ENCODE data around the gene CCDC181. TPM values are rescaled to one million over a fixed set of nuclear protein-coding genes. Genes with fewer than 3 reads are reported as not detected.

The CCDC181 gene
- total RNA-seq, 1 experiment from 2014 or later = 2.9 TPM

DNA sequence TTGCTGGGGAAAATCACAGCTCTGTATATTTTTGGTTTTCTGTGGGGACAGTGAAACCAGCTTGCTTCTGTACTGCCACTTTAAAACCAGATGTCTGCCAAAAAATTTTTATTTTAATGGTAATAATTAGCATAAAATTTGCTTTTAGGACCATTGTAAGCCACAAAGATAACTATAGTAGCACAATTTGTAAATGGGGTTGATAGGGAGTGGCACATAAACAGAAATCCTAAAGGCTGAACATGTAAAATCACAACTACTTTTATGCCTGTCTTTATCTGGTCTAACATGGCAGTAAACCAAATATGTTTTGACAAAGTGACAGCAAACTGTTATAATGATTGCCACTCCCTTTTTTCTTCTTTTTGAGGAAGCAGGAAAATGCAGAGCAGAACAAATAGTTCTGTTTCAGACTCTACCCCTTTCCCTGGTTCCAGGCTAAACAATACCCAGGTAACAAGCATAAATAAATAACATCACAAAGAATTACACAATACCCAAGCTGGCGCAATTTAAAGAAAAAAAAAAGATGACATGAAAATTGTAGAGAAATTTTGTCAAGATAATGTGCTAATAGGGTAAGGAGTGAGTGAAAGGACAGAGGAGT is 24.0 kb upstream of the CCDC181 start:
- Histone ChIP-seq H3K4ac (ENCODE audit: low read depth, low read length) (no peak overlapping the region), H4K8ac (replicated peaks; ENCODE audit: insufficient read length, low read depth, low read length) (no peak overlapping the region), H3K79me2 (ENCODE audit: insufficient read depth, low read length) (no peaks in the 10 kb centered on the region), H2BK120ac (ENCODE audit: low read depth, low read length, poor library complexity, severe bottlenecking) (no peak overlapping the region), H3K27ac (ENCODE audit: insufficient read length, low read depth, low read length) (no peak overlapping the region), H2BK12ac (ENCODE audit: insufficient read length, low read depth, low read length) (no peak overlapping the region), H3K9me3 (ENCODE audit: control insufficient read depth, low read depth, low read length) (no peaks in the 10 kb centered on the region), H3K4me1 (ENCODE audit: insufficient read depth, low read length) (no peaks in the 10 kb centered on the region), H3K9ac (ENCODE audit: extremely low read depth, insufficient read length, low read length) (no peak overlapping the region), H3K23me2 (ENCODE audit: insufficient read length, low read depth, low read length, poor library complexity, severe bottlenecking) (no peaks in the 10 kb centered on the region), H2BK5ac (ENCODE audit: insufficient read length, low read length) (no peak overlapping the region), H3T11ph (ENCODE audit: low read length) (no peak overlapping the region), H4K5ac (ENCODE audit: insufficient read length, low read depth, low read length) (no peak overlapping the region), H2AFZ (ENCODE audit: low read length) (no peak overlapping the region), H3K79me1 (ENCODE audit: insufficient read depth, low read depth, low read length, poor library complexity, severe bottlenecking) (no peaks in the 10 kb centered on the region), H2AK5ac (ENCODE audit: insufficient read length, low read length) (no peak overlapping the region), H3K23ac (ENCODE audit: insufficient read length, low read depth, low read length) (no peak overlapping the region), H3K4me2 (ENCODE audit: insufficient read depth, insufficient read length, low read length) (no peak overlapping the region), H3K56ac (ENCODE audit: insufficient read length, low read depth, low read length) (no peak overlapping the region), H3K27me3 (ENCODE audit: insufficient read depth, low read length) (no peaks in the 10 kb centered on the region), H2BK20ac (ENCODE audit: low read depth, low read length, poor library complexity, severe bottlenecking) (no peak overlapping the region), H4K20me1 (ENCODE audit: control insufficient read depth, insufficient read depth, insufficient read length) (no peaks in the 10 kb centered on the region), H3K14ac (ENCODE audit: insufficient read depth, low read length) (no peak overlapping the region), H3K18ac (ENCODE audit: insufficient read length, low read depth, low read length) (no peak overlapping the region), H2BK15ac (ENCODE audit: low read depth, low read length) (no peak overlapping the region), H4K91ac (ENCODE audit: insufficient read length, low read depth, low read length) (no peak overlapping the region)
- H3K9me3 Mint-ChIP-seq = peaks cover 0 to under 1% of the 10 kb centered on the region in 2 experiments; a peak in 1 of 5 replicates
- no peak overlapping the region; a peak in 1 of 7 replicates for H3K27ac Mint-ChIP-seq
- H3K36me3 Mint-ChIP-seq (ENCODE audit: insufficient read depth in 1 of 3, low read depth in 3 of 3) = no peaks in the 10 kb centered on the region
- H3K27me3 Mint-ChIP-seq (ENCODE audit: low read depth) = no peaks in the 10 kb centered on the region
- TF ChIP-seq CTCF (conservative IDR thresholded peaks at IDR 0.05) = no peak
- H3K4me1 Mint-ChIP-seq = peaks cover 4 to 7% of the 10 kb centered on the region in 2 experiments; a peak in 3 of 4 replicates
- DNase-seq = no peak
- no CpG with 5 or more reads among the region's 1 CpG for WGBS (ENCODE audit: extremely low coverage, insufficient read length, low lambda C conversion rate)
- no peak overlapping the region for H3K4me3 Mint-ChIP-seq

Measured in H9 (cell line).